Thyroid gland (tissue), 4 donors: Measurements from ENCODE around the gene PRPF18.

Source experiments
- CTCF ChIP-seq, 6 experiments: fragments of 200-600 bp in 3 of 6; fragments of 450-650 bp in 3 of 6; sonication (generic) in 3 of 6; IDR thresholded peaks; one replicate each; pipeline ENCODE4 v1.5.1; 2016 to 2019; ENCODE audit warnings: antibody characterized with exemption in 6 of 6, mild to moderate bottlenecking in 2 of 6, inconsistent platforms in 1 of 6, moderate library complexity in 1 of 6
- POLR2A ChIP-seq, 2 donors: fragments of 450-650 bp; IDR thresholded peaks; one replicate each; pipeline ENCODE4 v1.6.1; 2017; ENCODE audit warnings: antibody characterized with exemption in 2 of 2, mild to moderate bottlenecking in 2 of 2, moderate library complexity in 1 of 2

- TF ChIP-seq POLR2A (IDR thresholded peaks at IDR 0.05) = no peak
- TF ChIP-seq CTCF (IDR thresholded peaks at IDR 0.05) = no peak
These were observed 69.8 kb downstream of the PRPF18 start for GRCh38 chr10:13656337-13657100.
